Measurements from ENCODE around the gene IL36A.

IL36A gene

DNA sequence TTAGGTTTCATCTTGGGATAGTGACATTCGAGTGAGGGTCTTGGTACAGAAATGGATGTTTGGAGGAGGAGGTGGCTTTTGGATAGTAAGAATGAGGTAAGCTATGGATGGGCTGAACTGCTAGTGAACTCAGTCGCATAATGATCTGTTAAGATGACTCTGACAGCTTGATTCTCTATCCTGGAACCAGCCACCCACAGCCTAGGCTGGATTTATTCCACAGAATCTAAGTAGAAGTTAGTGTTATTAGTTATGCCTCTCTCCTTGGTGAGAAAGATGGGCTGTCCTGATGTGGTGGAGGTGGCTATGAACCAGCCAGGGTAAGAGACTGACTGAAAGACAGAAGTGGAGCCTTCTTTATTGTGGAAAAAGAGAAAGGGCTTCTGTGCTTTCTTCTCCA is 22.4 kb downstream of the IL36A start:
- H3K27me3 ChIP-seq (ENCODE audit: control insufficient read depth, insufficient read depth, low read length), result peaks cover 2% of the 10 kb centered on the region

DNA sequence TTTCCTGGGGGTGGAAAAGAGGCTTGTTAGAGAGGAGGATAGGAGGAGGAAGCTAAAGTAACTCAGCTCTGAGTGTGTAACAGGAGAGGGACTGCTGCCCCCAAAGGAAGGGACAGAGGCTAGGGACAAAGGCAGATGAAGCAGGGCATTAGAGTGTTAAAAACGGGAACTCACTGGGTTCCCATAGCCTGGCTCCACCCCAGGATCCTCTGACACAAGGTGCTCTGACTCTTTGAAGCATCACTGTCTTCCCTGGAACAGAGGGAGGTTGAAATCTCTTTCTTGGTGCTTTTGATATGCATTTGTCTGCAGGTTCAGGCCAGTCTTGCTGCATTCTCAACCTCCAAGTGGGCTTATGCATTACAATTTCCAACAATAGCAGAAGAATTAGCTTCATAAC is 22.9 kb downstream of the IL36A start:
- Histone ChIP-seq H3K27me3 (ENCODE audit: control insufficient read depth, insufficient read depth, low read length) (peaks cover 2% of the 10 kb centered on the region), H3K36me3 (ENCODE audit: control insufficient read depth, insufficient read depth, low read length) (no peaks in the 10 kb centered on the region), H3K4me3 (ENCODE audit: low read depth, low read length) (no peak overlapping the region), H3K9ac (ENCODE audit: low read depth, low read length) (no peak overlapping the region), H3K9me3 (ENCODE audit: control insufficient read depth, insufficient read depth, low read length) (no peaks in the 10 kb centered on the region), H3K4me1 (ENCODE audit: control insufficient read depth, insufficient read depth, low read length) (no peaks in the 10 kb centered on the region)

More for the DNA sequence above, 22.4 kb downstream of the IL36A start:
- Histone ChIP-seq H3K36me3 (ENCODE audit: control insufficient read depth, insufficient read depth, low read length) (no peaks in the 10 kb centered on the region), H3K4me3 (ENCODE audit: low read depth, low read length) (no peak overlapping the region), H3K4me1 (ENCODE audit: control insufficient read depth, insufficient read depth, low read length) (no peaks in the 10 kb centered on the region), H3K9ac (ENCODE audit: low read depth, low read length) (no peak overlapping the region), H3K9me3 (ENCODE audit: control insufficient read depth, insufficient read depth, low read length) (no peaks in the 10 kb centered on the region)

DNA sequence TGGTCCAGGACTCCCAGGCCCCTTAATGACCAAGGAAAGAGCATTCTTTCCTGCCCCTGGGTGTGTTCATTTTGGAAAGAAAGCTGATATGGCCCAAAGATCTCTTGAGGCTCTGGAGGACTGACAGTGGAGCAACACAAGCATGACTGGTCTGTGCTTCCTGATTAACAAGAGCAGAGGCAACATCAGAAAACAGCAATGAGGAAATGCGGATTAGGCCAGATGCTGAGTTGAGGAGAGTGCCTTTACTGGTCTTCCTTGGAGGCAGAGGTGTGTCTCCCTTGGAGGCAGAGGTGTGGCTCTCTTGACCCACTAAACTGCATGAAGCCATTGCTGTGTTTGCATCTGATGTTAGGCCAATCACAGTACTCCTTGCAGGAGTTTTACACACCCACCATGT is 27.5 kb downstream of the IL36A start:
- H3K36me3 ChIP-seq (ENCODE audit: control insufficient read depth, insufficient read depth, low read length), result no peaks in the 10 kb centered on the region
- no peak overlapping the region for H3K9ac ChIP-seq (ENCODE audit: low read depth, low read length)
- no peak overlapping the region for H3K4me3 ChIP-seq (ENCODE audit: low read depth, low read length)
- H3K27me3 ChIP-seq (ENCODE audit: control insufficient read depth, insufficient read depth, low read length), result peaks cover 2% of the 10 kb centered on the region
- H3K9me3 ChIP-seq (ENCODE audit: control insufficient read depth, insufficient read depth, low read length), result no peaks in the 10 kb centered on the region
- H3K4me1 ChIP-seq (ENCODE audit: control insufficient read depth, insufficient read depth, low read length), result no peaks in the 10 kb centered on the region

DNA sequence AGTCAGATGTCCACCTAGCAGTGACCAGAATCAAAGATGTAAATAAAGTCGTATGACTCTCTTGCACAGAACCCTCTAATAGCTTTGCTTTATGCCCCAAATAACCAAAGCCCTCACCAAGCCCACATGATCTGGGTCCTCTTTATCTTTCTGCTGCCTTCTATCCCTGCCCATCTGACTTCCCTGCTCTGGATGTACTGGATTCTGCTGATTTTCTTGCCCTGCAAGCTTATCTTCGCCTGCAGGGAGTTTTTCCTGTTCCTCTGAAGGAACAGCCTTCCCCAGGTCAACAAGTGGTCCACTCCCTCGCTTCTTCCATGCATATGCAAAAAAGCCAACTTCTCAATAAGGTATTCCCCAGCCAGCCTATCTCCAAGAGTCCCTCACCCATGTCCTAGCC is 28.8 kb downstream of the IL36A start:
- no peaks in the 10 kb centered on the region for H3K36me3 ChIP-seq (ENCODE audit: control insufficient read depth, insufficient read depth, low read length)
- no peaks in the 10 kb centered on the region for H3K9me3 ChIP-seq (ENCODE audit: control insufficient read depth, insufficient read depth, low read length)
- H3K4me3 ChIP-seq (ENCODE audit: low read depth, low read length), result no peak overlapping the region
- H3K4me1 ChIP-seq (ENCODE audit: control insufficient read depth, insufficient read depth, low read length), result no peaks in the 10 kb centered on the region
- peaks cover 2% of the 10 kb centered on the region for H3K27me3 ChIP-seq (ENCODE audit: control insufficient read depth, insufficient read depth, low read length)
- H3K9ac ChIP-seq (ENCODE audit: low read depth, low read length), result no peak overlapping the region

DNA sequence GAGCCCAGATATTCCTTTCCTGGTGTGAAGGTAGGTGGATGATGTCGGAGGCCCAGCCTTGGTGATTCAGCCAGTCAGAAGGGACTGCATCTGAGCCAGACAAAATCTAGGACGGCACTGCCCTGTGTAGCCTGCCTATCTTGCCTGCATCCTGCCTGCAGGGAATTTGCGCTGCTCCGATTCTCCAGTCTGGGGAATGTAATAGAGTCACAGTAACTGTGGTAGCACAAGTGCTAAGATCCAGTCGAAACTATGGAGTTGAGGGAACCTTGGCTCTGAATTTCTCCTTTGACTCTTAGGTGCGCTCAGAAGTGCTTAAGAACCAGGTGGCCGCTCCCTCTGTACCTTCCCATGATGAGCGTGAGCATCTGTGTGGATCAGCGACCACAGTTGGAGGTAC is 31.5 kb downstream of the IL36A start:
- no peaks in the 10 kb centered on the region for H3K4me1 ChIP-seq (ENCODE audit: control insufficient read depth, insufficient read depth, low read length)
- no peak overlapping the region for H3K9ac ChIP-seq (ENCODE audit: low read depth, low read length)
- no peaks in the 10 kb centered on the region for H3K27me3 ChIP-seq (ENCODE audit: control insufficient read depth, insufficient read depth, low read length)
- H3K36me3 ChIP-seq (ENCODE audit: control insufficient read depth, insufficient read depth, low read length), result no peaks in the 10 kb centered on the region
- H3K9me3 ChIP-seq (ENCODE audit: control insufficient read depth, insufficient read depth, low read length), result no peaks in the 10 kb centered on the region
- no peak overlapping the region for H3K4me3 ChIP-seq (ENCODE audit: low read depth, low read length)

DNA sequence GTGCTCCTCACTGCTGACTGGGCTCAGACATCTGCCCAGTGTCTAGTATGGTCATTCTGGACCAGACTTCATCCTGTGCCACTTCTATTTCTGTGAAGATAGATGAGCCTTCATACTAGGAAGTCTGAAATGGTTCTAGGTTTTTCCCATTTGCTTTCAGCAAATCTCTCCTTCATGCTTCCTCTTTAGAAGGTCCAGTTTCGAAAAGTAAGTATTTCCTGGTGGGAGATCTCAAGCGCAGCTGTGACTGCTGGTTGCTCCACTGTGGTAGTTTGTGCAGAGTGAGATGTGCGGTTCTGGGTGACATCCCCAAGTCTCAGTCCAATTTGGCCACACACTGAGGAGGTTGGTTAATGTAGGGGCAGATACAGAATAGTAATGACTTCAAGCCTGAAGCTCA is 33.0 kb downstream of the IL36A start:
- Histone ChIP-seq H3K27me3 (ENCODE audit: control insufficient read depth, insufficient read depth, low read length) (no peaks in the 10 kb centered on the region), H3K4me3 (ENCODE audit: low read depth, low read length) (no peak overlapping the region), H3K9me3 (ENCODE audit: control insufficient read depth, insufficient read depth, low read length) (no peaks in the 10 kb centered on the region), H3K4me1 (ENCODE audit: control insufficient read depth, insufficient read depth, low read length) (no peaks in the 10 kb centered on the region), H3K36me3 (ENCODE audit: control insufficient read depth, insufficient read depth, low read length) (no peaks in the 10 kb centered on the region), H3K9ac (ENCODE audit: low read depth, low read length) (no peak overlapping the region)

DNA sequence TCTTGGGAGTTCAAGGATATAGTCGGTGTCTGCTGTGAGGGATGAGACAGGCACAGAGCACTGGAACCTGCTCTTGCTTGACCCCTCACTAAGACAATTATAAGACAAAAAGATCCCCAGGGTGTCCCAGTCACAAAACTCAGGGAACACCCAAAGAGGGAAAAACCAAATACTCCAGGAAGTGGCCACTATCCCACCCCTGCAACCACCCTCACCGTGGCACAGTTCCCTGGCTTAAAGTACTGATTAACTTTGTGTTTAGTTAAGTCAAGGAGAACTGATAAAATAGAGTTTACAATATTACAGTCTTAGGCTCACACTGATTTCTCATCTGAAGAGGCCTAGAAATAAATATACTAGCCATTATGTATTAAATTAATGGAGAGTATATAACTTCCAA is 33.9 kb downstream of the IL36A start:
- no peak overlapping the region for H3K4me3 ChIP-seq (ENCODE audit: low read depth, low read length)
- H3K36me3 ChIP-seq (ENCODE audit: control insufficient read depth, insufficient read depth, low read length), result no peaks in the 10 kb centered on the region
- no peak overlapping the region for H3K9ac ChIP-seq (ENCODE audit: low read depth, low read length)
- no peaks in the 10 kb centered on the region for H3K9me3 ChIP-seq (ENCODE audit: control insufficient read depth, insufficient read depth, low read length)
- H3K4me1 ChIP-seq (ENCODE audit: control insufficient read depth, insufficient read depth, low read length), result no peaks in the 10 kb centered on the region
- no peaks in the 10 kb centered on the region for H3K27me3 ChIP-seq (ENCODE audit: control insufficient read depth, insufficient read depth, low read length)

DNA sequence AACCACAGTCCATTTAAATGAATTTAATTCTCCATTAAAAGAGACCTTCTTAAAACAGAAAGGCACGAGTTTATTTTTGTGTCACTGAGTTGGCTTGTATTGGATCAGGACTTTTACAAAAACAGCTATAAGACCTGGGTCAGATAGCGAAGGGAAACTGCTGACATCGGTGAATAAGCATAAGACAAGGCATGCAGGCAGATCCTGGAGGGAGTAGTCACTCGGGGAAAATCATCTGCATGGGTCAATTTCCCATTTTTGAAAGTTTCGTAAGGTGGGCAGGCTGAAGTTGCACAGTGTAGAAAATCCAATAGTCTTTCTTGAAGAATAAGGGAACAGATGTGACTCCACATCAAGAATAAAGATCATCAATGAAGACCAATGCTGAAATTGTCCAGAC is 34.5 kb downstream of the IL36A start:
- no peaks in the 10 kb centered on the region for H3K27me3 ChIP-seq (ENCODE audit: control insufficient read depth, insufficient read depth, low read length)
- no peaks in the 10 kb centered on the region for H3K9me3 ChIP-seq (ENCODE audit: control insufficient read depth, insufficient read depth, low read length)

DNA sequence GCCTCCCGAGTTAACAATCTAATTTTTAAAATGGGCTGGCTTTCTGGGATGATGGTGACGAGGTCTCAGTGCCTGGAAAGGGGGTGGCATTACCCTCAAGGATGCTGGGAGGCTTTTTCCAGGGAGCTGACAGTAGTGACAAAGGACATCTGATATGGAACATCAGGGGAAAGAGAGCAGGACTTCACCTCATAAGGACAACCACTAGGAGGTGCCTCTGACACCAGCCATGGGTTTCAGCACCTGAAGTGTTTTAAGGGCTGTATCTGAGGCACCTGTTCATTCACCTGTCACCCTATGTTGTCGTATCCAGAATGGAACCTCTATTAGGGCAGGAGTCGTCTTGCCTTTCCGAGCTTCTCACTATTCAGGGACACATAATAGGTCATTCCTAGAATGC is 36.6 kb downstream of the IL36A start:
- H3K9me3 ChIP-seq (ENCODE audit: control insufficient read depth, insufficient read depth, low read length), result no peaks in the 10 kb centered on the region
- no peaks in the 10 kb centered on the region for H3K36me3 ChIP-seq (ENCODE audit: control insufficient read depth, insufficient read depth, low read length)
- H3K9ac ChIP-seq (ENCODE audit: low read depth, low read length), result no peak overlapping the region
- no peak overlapping the region for H3K4me3 ChIP-seq (ENCODE audit: low read depth, low read length)
- H3K27me3 ChIP-seq (ENCODE audit: control insufficient read depth, insufficient read depth, low read length), result no peaks in the 10 kb centered on the region
- H3K4me1 ChIP-seq (ENCODE audit: control insufficient read depth, insufficient read depth, low read length), result no peaks in the 10 kb centered on the region

More for the DNA sequence above, 34.5 kb downstream of the IL36A start:
- Histone ChIP-seq H3K9ac (ENCODE audit: low read depth, low read length) (no peak overlapping the region), H3K4me3 (ENCODE audit: low read depth, low read length) (no peak overlapping the region), H3K4me1 (ENCODE audit: control insufficient read depth, insufficient read depth, low read length) (no peaks in the 10 kb centered on the region), H3K36me3 (ENCODE audit: control insufficient read depth, insufficient read depth, low read length) (no peaks in the 10 kb centered on the region)

DNA sequence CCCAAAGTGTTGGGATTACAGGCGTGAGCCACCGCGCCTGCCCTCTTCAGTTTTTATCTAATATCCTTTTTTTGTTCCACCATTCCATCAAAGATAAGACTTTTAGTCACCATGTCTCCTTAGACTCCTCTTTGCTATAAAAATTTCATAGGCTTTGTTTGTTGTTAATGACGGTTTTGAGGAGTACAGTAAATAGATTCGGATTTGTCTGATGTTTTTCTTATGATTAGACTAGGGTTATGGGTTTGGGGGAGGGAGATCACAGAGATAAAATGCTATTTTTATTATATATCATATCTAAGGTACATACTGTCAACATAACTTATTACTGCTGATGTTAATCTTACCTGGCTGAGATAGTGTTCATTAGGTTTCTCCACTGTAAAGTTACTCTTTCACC is 41.2 kb downstream of the IL36A start:
- Histone ChIP-seq H3K4me3 (ENCODE audit: low read depth, low read length) (no peak overlapping the region), H3K27me3 (ENCODE audit: control insufficient read depth, insufficient read depth, low read length) (no peaks in the 10 kb centered on the region), H3K9me3 (ENCODE audit: control insufficient read depth, insufficient read depth, low read length) (peaks cover 2% of the 10 kb centered on the region), H3K4me1 (ENCODE audit: control insufficient read depth, insufficient read depth, low read length) (no peaks in the 10 kb centered on the region), H3K9ac (ENCODE audit: low read depth, low read length) (no peak overlapping the region), H3K36me3 (ENCODE audit: control insufficient read depth, insufficient read depth, low read length) (no peaks in the 10 kb centered on the region)

DNA sequence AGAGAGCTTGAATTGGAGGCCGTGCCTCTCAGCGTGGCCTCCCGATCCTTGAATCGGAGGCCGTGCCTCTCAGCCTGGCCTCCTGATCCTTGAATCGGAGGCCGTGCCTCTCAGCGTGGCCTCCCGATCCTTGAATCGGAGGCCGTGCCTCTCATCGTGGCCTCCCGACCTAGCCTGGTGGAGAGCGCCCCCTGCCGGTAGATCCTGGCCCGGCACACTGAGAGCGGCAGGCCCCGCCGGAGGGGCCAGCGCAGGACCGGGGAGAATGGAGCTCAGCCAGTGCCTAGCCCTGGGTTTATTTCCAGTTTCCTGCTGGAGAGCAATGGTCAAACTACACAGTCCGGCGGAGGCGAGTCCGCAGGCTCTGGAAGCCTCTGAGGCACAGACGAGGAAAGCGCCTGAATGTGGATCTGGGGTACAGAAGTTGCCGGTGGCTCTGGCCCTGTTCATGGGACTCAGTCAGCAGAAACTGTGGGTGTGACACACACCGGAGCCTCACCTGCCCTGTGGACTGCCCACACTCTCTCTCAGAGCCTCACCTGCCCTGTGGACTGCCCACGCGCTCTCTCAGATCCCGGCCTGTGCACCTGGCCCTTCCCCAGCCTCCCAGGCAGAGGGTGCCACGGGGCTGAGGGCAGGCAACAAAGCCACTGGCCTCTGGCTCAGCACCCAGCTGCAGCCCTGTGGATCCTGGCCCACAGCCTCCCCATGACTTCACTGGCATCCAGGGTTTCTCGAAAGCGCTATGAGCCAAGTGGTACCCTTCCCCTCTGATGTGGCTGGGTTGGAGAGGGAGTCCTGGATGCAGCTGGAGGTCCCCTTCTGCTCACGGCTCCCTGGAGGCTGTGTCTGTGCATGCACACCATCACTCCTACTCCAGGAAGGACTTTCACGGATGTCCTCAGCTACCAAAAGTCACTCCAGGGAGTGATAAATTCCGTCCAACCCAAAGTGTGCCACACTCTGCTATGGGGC is 45.9 kb downstream of the IL36A start:
- Histone ChIP-seq H3K9ac (ENCODE audit: low read depth, low read length) (no peak overlapping the region), H3K4me1 (ENCODE audit: control insufficient read depth, insufficient read depth, low read length) (no peaks in the 10 kb centered on the region), H3K4me3 (ENCODE audit: low read depth, low read length) (no peak overlapping the region), H3K27me3 (ENCODE audit: control insufficient read depth, insufficient read depth, low read length) (no peaks in the 10 kb centered on the region), H3K9me3 (ENCODE audit: control insufficient read depth, insufficient read depth, low read length) (peaks cover 2% of the 10 kb centered on the region), H3K36me3 (ENCODE audit: control insufficient read depth, insufficient read depth, low read length) (no peaks in the 10 kb centered on the region)

DNA sequence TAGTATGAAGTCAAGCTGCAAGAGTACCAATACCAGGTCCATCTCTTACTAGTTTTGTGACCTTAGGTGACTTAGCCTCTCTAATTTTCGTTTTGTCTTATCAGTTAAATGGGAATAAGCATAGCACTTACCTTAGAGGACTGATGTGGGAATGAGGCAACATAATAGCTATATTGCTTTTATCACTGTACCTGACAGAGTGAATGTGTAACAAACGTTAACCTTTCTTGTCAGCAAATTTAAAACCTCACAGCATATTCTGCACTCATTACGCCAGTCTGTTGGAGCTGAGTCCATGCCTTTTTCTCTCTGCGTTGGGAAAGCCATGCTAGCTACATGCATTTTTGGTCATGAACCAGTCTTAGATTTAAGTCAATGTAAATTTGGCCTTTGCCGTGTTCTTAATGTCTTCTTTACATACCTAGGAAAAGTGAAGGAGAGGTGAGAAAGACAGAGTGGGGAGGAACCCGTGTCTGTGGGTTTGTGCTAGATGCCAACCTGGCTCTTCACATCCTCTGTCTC is 47.2 kb downstream of the IL36A start, which contains the start of gene IL36B:
Gene IL36B (minus strand): TSS at position 472 of the 522 bp plus-strand sequence.
- no peaks in the 10 kb centered on the region for H3K36me3 ChIP-seq (ENCODE audit: control insufficient read depth, insufficient read depth, low read length)
- H3K9ac ChIP-seq (ENCODE audit: low read depth, low read length), result no peak within 1 kb of the TSS
- H3K27me3 ChIP-seq (ENCODE audit: control insufficient read depth, insufficient read depth, low read length), result no peaks in the 10 kb centered on the region
- no peak within 1 kb of the TSS for H3K4me3 ChIP-seq (ENCODE audit: low read depth, low read length)
- H3K4me1 ChIP-seq (ENCODE audit: control insufficient read depth, insufficient read depth, low read length), result no peaks in the 10 kb centered on the region
- H3K9me3 ChIP-seq (ENCODE audit: control insufficient read depth, insufficient read depth, low read length), result peaks cover 2% of the 10 kb centered on the region

All from iPS-15b (cell line).